G401 (cell line): Measurements from ENCODE around the gene ARID1B. TPM values are rescaled to one million over a fixed set of nuclear protein-coding genes. Genes with fewer than 3 reads are reported as not detected.

Experiments
- DNase-seq: peaks from one replicate; pipeline ENCODE4 v3.0.0-alpha.2; 2015; ENCODE audit warnings: low spot score
- in situ Hi-C: cut with HindIII; loops from 2 replicates; pipeline ENCODE4 v1.10.0; 2016; ENCODE audit warnings: low sequenced_read_pairs, mixed read lengths
- total RNA-seq: library from RNA; depleted of rRNA; stranded (reverse); fragments of >200 nt; shearing (Covaris generic); gene quantifications from 2 replicates; pipeline ENCODE4 v1.2.3, GENCODE V29; 2014

ARID1B gene
- total RNA-seq, 1 experiment from 2014 or later = 24.3 TPM

DNA sequence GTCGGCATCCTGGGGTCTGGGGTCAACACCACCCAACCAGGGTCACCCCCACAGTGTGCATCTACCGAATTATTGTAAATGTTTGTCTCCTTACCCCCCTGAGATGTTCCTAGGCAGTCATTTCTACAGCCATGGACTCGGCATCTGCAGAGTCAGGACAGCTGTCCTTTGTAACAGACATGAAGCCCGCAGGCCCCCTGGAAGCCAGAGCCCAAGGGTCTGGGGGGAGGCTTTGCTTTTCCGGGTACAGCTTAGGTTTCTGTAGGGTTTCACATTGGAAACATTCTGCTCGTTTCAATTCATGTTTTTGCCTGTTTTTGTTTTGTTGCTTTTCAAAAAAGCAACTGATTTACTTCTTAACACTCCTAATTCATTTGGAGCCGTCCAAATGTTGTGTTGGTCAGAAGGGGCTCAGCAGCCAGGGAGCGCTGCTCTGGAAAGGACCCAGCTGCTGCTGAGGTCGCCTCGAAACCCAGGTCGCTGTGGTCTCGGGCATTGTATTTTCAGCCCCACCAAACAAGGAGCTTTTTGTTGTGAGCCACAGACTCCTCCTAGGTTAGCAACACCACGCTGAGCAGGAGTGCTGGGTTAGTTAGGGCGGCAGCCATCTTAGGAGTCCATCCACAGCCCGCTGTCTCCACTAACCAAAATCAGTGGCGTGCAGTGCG is 385.7 kb downstream of the ARID1B start:
- in situ Hi-C loops = no loop called here
- no peak for DNase-seq

DNA sequence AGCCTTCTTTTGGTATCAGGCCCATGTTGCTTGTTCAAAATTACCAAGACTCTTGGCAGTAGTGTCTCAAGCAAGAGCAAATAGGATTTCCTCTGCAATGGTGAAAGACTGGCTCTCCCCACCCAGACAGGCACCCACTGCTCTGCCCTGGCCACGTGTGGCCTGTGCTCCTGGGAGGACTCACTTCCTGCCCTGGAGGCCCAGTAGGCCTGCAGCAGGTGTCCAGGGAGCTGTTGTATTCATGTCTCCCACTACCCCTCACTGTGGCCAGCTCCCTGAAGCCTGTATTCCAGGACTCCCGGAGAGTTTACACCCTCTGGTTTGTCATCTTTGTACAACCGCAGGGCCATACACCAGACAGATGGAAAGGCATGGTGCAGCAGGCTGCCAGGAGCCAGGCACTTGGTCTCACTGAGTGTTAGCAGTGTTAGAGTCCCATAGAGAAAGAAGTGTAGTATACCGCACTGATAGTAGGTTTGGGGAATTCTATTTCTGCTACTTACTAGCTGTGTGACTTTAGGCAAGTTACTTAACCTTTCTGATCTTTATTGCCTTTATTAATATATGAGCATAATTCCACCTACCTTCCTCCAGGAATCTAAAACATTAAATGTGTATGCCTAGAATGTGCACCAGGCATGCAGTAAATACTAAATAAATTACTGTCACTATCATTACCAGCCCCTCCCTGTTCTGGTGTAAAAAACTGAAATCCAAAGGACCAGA is 386.4 kb downstream of the ARID1B start:
- no peak for DNase-seq
- in situ Hi-C loops = no loop called here

DNA sequence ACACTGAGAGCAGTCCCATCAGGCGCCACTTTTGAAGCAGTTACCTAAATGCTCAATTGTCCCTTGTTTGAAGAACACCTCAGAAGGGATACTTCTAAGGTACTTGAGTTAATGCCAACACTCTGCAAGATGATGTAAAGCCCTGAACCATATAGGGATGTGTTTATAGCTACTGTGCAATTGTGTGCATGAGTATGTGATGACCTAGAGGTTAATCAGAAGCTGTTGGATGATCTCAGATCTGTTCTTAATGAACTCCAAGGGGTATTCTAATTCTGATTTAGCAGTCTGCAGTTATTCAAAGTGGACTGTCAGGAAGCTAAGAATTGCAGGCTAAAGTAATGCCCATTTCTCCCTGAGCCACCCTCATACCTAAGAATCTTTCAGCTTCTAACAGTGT is 387.8 kb downstream of the ARID1B start:
- no peak for DNase-seq
- in situ Hi-C loops = no loop called here

DNA sequence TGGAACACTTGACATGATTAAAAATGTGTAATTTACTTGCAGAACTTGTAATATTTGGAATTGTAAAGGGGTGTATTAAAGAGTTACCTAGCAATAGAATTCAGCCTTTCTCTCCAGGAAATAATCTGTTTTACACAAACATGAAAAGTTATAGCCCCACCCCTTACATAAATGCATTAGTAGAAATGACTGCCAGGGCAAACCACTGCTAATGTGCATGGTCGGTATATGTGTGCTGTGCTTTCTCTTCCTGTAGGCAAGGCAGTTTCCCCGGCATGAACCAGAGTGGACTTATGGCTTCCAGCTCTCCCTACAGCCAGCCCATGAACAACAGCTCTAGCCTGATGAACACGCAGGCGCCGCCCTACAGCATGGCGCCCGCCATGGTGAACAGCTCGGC is 389.6 kb downstream of the ARID1B start:
- in situ Hi-C loops = no loop called here
- no peak for DNase-seq

DNA sequence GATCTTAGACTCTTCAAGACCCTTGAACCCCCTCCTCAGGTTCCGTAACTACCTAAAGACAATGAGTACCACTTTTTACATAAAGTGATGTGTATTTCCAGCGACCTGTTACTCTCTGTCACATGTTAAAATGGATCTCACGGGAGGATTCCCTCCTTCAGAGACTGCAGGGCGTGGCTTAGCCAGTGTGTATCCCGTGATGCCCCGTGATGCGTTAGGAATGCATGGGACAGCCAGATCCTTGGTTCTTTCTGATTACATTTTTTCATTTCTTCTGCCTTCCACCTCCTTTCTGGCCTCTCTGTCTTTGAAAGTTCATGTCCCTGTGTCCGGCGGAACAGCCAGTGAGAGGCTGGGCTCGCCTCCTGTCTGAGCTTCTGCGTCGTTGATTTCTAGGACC is 390.7 kb downstream of the ARID1B start:
- no peak for DNase-seq
- in situ Hi-C loops = no loop called here

DNA sequence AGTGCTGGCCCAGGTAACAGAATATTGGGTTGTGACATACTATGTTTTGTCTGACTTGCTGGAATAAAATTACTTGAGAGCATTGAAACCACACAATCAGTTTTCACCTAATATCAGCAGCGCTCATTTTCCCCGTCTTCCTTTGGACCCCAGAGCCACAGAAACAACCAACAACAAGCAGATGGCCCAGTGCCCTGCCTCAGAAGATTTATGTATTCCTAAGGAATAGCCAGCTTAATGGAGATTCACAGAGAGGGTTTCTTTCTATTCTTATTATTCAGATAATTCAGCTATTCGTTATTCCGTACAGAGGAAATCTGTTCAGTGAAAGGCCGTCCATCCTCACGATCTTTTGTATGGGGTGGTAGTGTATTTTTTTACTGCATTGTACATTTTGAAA is 391.3 kb downstream of the ARID1B start:
- DNase-seq = no peak
- in situ Hi-C loops = no loop called here

DNA sequence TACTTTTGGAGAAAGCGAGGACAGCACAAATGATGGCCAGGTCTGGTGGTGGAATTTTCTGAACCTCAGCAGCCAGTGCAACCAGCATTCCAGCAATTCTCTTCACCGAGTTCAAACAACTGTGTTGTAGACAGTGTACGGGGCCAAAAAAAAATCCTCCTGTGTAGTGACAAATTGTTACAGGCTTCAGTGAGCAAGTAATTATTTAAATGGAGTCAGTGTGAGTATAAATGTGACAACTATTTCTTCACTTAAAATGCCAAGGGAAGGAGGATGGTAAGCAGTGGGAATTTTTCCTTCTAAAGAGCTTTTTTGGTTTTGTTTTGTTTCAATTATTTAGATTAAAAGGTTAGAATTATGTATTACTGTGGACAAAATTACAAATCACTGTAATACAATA is 392.0 kb downstream of the ARID1B start:
- in situ Hi-C loops = no loop called here
- DNase-seq = peak; percentile 51

DNA sequence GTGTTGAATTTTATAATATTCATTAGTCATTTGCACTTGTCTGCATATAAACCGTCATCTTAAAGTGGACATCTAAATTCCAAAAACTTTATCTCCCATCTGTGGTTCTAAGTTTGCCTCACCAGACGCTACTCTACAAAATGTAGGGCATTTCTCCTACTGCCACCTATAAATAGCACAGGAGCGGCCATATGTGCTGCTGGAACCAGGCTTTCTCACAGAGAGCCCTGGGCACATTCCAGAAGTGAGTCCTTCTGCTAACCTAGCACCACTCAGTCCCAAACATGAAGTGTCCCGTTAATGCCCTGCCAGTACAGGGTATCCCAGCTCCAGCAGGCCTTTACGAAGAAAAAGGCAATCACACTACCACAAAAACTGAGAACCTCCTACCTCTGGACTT is 392.5 kb downstream of the ARID1B start:
- in situ Hi-C loops = no loop called here
- DNase-seq = peak; percentile 98

DNA sequence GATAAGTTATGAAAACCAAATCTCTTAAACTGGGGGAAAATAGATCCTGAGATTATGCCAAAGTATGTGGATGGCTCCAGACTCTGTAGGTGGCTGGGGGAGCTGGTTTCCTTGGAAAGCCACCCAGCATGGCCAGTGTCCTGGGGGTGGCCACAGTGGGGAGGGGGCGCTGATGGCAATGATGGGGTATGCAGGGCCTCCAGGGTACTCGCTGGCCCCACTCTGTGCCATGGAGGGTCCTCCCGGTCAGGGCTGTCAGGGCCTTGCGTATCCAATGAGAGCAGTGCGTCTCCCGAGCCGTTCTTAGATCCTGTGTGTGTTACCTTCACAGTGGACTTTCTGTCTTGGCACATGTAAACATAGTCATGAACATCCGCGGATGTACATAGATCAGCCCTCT is 393.4 kb downstream of the ARID1B start:
- no peak for DNase-seq
- in situ Hi-C loops = no loop called here

DNA sequence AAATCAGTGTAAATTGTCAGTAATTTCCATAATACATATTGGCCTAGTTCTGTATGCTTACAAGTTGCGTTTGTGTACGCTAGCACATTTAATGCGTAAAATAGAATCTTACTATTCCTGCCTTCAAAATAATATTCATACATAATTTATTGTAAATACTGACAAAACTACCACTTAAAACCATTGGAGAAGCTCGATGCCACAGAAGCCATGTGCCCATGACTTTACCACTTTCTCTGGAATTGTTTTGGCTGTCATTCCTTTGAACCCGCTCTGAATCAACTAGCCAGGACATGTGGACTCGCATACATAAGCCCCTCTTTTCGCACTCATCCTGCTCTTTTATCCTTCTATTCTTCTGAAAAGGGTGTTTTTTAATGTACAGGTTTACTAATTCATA is 394.6 kb downstream of the ARID1B start:
- in situ Hi-C loops = no loop called here
- DNase-seq = no peak

DNA sequence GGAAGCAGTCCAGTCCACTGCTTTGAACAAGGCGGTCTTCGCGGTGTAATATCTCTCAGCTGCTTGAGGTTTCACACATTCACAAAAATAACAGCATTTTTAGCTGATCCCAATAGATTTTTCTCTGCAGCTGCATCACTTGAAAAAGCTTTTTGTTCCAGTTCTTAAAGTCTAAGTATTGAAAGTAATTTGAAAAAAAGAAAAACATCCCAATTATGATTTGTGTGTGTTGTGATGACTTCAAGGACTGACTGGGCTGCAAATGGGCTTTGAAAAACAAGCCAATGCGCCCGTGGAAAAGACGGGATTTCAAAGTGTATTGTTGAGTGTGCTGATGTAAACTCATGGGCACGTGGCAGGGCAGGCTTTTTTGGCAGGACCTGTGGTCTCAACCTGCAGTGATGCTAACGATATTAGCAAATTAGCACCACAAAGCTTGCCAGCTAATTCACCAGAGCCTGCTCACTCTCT is 395.1 kb downstream of the ARID1B start:
- in situ Hi-C loops = no loop called here

DNA sequence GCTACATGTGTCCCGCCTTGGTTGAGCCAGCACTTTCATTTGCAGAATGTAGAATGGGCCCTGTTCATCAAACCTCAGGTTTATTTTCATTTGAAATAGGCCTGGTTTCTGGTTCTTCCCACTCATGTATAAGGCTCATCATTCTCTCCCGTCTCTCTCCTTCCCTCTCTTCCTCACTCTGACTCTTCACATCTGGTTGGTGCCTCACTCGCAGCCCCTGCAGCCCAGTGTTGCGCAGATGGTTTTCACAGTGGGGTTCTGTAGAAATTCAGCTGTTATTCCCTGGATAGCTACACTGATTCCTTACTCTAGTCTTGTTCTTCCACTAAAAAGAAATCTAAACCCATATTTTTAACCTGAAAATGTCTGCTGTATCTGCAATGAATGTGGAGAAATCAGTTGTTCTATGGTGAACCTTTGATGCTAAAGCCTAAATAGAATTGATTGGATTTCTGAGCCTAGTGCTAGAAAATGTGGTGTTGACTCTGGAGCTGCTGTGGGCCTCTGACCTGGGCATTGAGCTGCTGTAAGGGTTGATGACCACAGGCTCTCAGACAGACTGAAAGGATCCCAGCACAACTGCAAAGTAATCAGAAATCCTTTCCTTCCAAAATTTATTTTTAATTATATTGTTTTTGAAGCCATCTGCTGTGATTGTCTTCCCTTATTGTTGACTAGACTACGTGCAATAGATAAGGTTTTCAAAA is 395.8 kb downstream of the ARID1B start:
- no peak for DNase-seq
- in situ Hi-C loops = no loop called here

More for the DNA sequence above, 395.1 kb downstream of the ARID1B start:
- DNase-seq = peak; percentile 79

DNA sequence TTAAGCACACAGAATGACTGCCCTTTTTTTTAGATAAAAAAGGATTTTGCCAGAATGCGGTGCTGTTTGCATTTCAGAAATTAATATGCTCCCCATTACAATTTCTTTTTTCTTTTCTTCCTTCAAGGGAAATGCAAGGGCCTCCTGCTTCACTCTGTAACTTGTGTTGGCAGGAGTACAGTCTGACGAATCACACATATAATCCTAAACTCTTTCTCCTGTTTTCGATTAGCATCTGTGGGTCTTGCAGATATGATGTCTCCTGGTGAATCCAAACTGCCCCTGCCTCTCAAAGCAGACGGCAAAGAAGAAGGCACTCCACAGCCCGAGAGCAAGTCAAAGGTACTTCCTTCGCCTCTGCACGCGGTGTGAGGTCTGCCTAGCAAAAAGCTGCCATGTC is 396.6 kb downstream of the ARID1B start:
- in situ Hi-C loops = no loop called here
- no peak for DNase-seq

DNA sequence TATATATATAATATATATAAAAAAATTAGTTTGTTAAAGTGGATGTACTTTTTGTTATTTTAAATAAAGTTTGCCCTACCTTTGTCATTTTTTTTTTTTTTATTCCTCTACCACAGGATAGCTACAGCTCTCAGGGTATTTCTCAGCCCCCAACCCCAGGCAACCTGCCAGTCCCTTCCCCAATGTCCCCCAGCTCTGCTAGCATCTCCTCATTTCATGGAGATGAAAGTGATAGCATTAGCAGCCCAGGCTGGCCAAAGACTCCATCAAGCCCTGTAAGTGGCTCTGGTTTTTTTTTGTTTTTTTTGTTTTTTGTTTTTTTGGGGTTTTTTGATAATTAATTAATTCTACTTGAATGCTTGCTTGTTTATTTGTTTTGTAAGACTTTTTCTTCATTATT is 397.6 kb downstream of the ARID1B start:
- DNase-seq = no peak
- in situ Hi-C loops = no loop called here

DNA sequence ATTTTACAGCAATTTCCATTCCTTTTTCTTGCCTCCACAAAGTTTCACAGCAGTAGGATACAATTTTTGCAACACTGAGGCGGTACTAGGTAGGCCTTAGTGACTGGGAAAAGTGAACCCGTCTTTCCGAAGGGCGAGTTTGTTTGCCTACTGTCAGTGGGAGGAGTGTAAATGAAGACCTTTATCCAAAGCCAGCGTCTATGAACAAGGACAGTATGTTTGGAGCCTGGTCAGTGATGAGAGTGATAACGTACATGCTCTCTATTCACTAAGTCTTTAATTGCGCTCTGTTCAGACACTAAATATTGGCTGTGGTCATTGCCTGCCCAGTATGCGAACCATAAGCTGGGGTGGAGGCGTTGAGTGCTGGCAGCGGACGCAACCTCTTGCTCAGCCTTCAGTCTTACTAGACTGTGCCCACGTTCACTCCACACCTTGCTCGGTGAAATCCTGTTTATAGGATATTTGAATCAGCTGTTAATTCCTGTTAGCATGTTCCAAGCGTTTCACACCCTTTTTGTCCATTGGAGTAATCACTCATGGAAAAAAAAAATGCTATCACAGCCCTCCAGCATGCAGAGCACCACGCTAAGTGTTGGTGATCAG is 400.7 kb downstream of the ARID1B start:
- no peak for DNase-seq
- in situ Hi-C loops = no loop called here

DNA sequence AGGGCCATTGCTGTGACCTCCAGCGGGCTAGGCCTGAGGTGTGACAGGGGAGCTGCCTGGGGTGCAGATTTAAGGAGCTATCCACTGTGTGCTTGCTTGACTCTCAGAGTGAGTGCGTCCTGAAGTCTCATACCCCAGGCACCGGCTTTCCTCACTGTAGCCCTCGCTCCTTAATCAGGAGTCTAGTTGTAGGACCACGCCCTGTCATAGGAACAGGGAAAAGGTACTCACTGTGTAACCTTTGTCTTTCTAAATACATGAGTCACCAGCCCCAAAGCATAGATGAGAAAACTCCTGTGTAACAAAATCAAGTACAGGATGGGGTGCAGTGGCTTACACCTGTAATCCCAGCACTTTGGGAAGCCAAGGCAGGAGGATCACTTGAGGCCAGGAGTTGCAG is 404.5 kb downstream of the ARID1B start:
- no peak for DNase-seq
- in situ Hi-C loops = no loop called here

DNA sequence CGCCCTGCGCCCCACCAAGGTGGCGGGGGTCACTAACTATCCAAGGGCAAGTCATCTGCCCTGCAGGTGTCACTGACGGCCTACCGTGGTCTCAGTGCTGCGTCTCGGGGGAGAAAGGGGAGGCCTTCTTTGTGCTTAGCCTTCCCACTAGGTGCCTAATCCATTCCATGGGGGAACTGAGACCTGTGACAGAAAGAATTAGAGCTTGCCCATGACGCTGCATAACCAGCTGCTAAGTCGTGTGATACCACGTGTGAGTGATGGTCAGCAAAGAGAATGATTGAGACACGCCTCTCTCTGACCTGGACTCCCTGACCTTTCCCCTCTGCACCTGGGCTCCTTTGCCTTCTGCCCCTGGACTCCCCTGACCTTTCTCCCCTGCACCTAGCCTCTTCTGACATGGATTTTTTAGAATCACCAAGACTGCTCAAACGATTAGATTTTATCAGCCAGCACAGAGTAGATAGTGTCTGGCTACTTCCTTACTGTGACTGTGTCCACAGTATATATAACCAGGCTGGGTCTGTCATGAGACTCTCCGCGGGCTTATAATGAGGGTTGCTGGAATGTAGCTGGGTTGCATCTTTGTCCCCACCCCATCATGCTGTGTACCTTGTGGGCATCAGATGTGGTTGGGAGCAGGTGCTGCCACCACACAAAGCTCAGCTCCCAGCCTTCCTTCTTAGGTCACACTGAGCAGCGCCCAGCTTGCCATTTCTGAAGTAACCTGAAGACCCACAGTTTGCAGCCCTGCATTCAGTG is 405.5 kb downstream of the ARID1B start:
- no peak for DNase-seq

DNA sequence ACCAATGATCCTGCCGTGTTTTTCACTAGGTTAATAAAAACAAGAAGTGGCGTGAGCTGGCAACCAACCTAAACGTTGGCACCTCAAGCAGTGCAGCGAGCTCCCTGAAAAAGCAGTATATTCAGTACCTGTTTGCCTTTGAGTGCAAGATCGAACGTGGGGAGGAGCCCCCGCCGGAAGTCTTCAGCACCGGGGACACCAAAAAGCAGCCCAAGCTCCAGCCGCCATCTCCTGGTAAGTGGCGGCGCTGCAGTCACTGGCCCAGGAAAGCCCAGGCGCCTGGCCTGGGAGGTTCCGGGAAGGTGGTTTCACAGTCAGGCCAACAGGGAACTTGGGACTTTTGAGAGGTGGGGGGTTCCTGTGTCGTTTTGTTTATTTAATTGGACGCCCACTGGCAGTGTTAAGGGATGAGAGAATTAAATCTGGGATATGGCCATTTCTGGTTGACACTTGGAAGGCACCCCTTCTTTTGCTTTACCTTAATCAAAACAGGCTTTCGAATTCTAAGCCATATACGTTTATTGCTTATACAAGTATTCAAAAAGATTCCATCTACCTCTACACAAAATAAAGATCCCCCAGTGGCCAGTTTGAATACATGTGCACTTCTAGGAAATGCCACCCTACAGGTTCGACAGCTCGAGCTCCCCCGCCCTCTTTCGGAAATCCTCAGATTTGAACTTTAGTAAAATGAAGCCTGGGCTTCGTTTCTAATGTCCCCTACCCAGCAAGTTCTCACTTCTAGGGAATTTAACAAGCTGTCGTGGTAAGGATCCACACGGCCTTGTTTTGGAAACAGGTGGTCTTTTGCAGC is 407.2 kb downstream of the ARID1B start:
- peak; percentile 78 for DNase-seq
- in situ Hi-C loops = no loop called here

More for the DNA sequence above, 405.5 kb downstream of the ARID1B start:
- in situ Hi-C loops = no loop called here
